Epithelial cell of proximal tubule (primary cell): Measurements from ENCODE around the gene LDLRAD4. TPM values are rescaled to one million over a fixed set of nuclear protein-coding genes. Genes with fewer than 3 reads are reported as not detected.

Source experiments
- DNase-seq: peaks from one replicate; pipeline ENCODE4 v3.0.0-alpha.2; 2011; ENCODE audit warnings: low read depth
- H3K4me3 ChIP-seq: 2 replicates; pipeline ENCODE4 v1.5.1; 2011; ENCODE audit warnings: low read depth, mild to moderate bottlenecking, low read length
- CTCF ChIP-seq: conservative IDR thresholded peaks from 2 replicates; pipeline ENCODE4 v1.5.1; 2012; ENCODE audit warnings: low read depth, mild to moderate bottlenecking, low read length
- total RNA-seq: library from RNA; depleted of rRNA; stranded (reverse); fragments of >200 nt; gene quantifications from 2 replicates; pipeline ENCODE4 v1.2.3, GENCODE V29; 2015

LDLRAD4 gene
- total RNA-seq, 1 donor from 2014 or later, result under 0.01 TPM

GRCh38 chr18:13382366-13382953, 163.9 kb downstream of the LDLRAD4 start:
- DNase-seq, result no peak
- peak overlapping the region; percentile 32 for H3K4me3 ChIP-seq
- no peak for TF ChIP-seq CTCF

DNA sequence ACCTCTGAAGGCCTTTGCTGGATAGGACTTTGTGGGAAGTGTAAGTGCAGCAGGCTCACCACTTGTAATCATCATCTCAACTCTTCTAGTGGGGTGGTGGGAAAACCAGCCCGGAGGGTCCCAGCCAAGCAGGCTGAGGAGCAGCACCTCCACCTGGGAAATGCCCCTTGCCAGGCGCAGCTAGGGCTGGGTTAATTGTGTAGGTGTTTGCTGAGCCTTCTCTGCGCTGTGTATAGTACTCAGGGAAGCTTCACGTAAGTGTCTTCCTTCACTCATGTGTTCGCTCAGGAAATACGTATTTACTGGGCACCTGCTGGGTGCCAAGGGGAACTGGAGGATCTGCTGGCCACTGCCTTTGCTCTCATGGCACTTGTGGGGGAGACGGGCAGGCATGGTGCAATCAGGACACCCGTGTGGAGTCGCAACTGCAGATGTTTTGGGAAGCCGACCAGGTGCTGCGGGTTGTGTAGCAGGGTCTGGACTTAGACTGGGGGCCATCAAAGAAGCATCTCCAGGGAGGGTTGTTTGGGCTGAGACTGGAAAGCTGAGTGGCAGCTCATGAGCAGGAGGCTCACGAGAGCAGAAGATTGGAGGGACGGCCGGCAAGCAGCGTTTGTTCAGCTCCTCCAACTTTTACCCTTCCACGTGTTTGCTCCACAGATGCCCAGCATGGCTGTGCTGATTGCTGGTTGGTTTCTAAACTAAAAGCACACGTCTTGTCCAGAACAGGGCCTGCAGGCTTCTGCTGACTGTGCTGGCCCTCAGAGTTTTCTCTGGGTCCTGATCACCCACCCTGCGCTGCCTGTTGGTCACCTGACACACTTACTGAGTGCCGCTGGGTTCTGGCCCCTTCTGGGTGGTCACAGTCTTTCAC, 164.6 kb downstream of the LDLRAD4 start:
- DNase-seq, result no peak
- no peak overlapping the region for H3K4me3 ChIP-seq
- TF ChIP-seq CTCF, result no peak

GRCh38 chr18:13386891-13387801, 168.6 kb downstream of the LDLRAD4 start:
- H3K4me3 ChIP-seq, result no peak overlapping the region
- no peak for TF ChIP-seq CTCF
- no peak for DNase-seq

- H3K4me3 ChIP-seq, result no peak overlapping the region
- no peak for TF ChIP-seq CTCF
- no peak for DNase-seq
Observed at GRCh38 chr18:13387855-13388548, 169.4 kb downstream of the LDLRAD4 start.

- no peak overlapping the region for H3K4me3 ChIP-seq
- TF ChIP-seq CTCF, result no peak
- DNase-seq, result no peak
Observed at GRCh38 chr18:13388586-13389490, 170.3 kb downstream of the LDLRAD4 start.
